HepG2 (cell line): ENCODE results near the gene DMGDH. TPM values are rescaled to one million over a fixed set of nuclear protein-coding genes. Genes with fewer than 3 reads are reported as not detected.

Source experiments
- AGO1 ChIP-seq: fragments of 200-400 bp; formaldehyde crosslinking; IDR thresholded peaks from 2 replicates; pipeline ENCODE4 v1.6.1; 2017; ENCODE audit warnings: mild to moderate bottlenecking, low read depth, low read length, moderate library complexity; ENCODE audit not compliant: poor library complexity, severe bottlenecking
- HIC2 ChIP-seq: sonication (generic); formaldehyde crosslinking; IDR thresholded peaks from 2 replicates; pipeline ENCODE4 v1.9.0; 2022; ENCODE audit warnings: low read depth, missing genetic modification reagents
- ISL2 ChIP-seq: sonication (generic); formaldehyde crosslinking; IDR thresholded peaks from 2 replicates; pipeline ENCODE4 v1.5.0; 2020; ENCODE audit warnings: missing genetic modification reagents
- ISX ChIP-seq: sonication (generic); formaldehyde crosslinking; conservative IDR thresholded peaks from 2 replicates; pipeline ENCODE4 v1.5.0; 2020; ENCODE audit warnings: missing genetic modification reagents
- KLF16 ChIP-seq, 2 experiments: sonication (generic) in 1 of 2; formaldehyde crosslinking in 1 of 2; IDR thresholded peaks; 2 replicates each; pipeline versions ENCODE4 v1.6.1 to v1.8.0; 2016 to 2023; ENCODE audit warnings: missing genetic modification reagents in 2 of 2, missing compliant biosample characterization in 1 of 2
- LBX2 ChIP-seq: sonication (generic); formaldehyde crosslinking; IDR thresholded peaks from 2 replicates; pipeline ENCODE4 v1.5.0; 2020; ENCODE audit warnings: missing genetic modification reagents, mild to moderate bottlenecking, borderline replicate concordance
- NFYB ChIP-seq: sonication (generic); formaldehyde crosslinking; IDR thresholded peaks from 2 replicates; pipeline ENCODE4 v1.4.0; 2020; ENCODE audit warnings: missing genetic modification reagents
- PRDM4 ChIP-seq: sonication (generic); formaldehyde crosslinking; IDR thresholded peaks from 2 replicates; pipeline ENCODE4 v1.9.0; 2021; ENCODE audit warnings: missing genetic modification reagents, borderline replicate concordance
- RFX5 ChIP-seq: IDR thresholded peaks from 2 replicates; pipeline ENCODE4 v1.6.1; 2011; ENCODE audit warnings: low read depth, low read length, improper control_type of control experiment
- SMC3 ChIP-seq: IDR thresholded peaks from 2 replicates; pipeline ENCODE4 v1.6.1; 2011; ENCODE audit warnings: low read length, improper control_type of control experiment
- SNAPC4 ChIP-seq: sonication (generic); formaldehyde crosslinking; IDR thresholded peaks from 2 replicates; pipeline ENCODE4 v1.4.0; 2020; ENCODE audit warnings: mild to moderate bottlenecking, missing genetic modification reagents
- SNAPC5 ChIP-seq: sonication (generic); formaldehyde crosslinking; IDR thresholded peaks from 2 replicates; pipeline ENCODE4 v1.8.1; 2023; ENCODE audit warnings: mild to moderate bottlenecking, missing genetic modification reagents, borderline replicate concordance
- ZBTB10 ChIP-seq: sonication (generic); formaldehyde crosslinking; IDR thresholded peaks from 2 replicates; pipeline ENCODE4 v1.4.0; 2020; ENCODE audit warnings: missing genetic modification reagents, borderline replicate concordance
- ZNF547 ChIP-seq: sonication (generic); formaldehyde crosslinking; IDR thresholded peaks from 2 replicates; pipeline ENCODE4 v1.5.1; 2020; ENCODE audit warnings: mild to moderate bottlenecking, missing genetic modification reagents
- ZNF614 ChIP-seq: IDR thresholded peaks from 2 replicates; pipeline ENCODE4 v1.6.1; 2018; ENCODE audit warnings: missing biosample characterization, missing genetic modification reagents, inconsistent platforms, borderline replicate concordance
- polyA plus RNA-seq, 8 experiments: library from polyadenylated mRNA; depleted of rRNA in 3 of 8; stranded (reverse) in 7 of 8; unstranded in 1 of 8; fragments of >200 nt; fragmentation: Illumina TruSeq in 4 of 8; extraction: Trizol in 4 of 8; gene quantifications; 2 replicates each; pipeline versions ENCODE4 v1.2.1 to v1.2.3, GENCODE V29; 2011 to 2016; ENCODE audit warnings: low read depth in 4 of 8, missing spikeins in 1 of 8, mixed read lengths in 1 of 8; ENCODE audit not compliant: insufficient read depth in 1 of 8
- total RNA-seq, 5 experiments: library from RNA; depleted of rRNA; stranded (reverse); fragments of >200 nt; fragmentation: Illumina TruSeq; extraction: Trizol; gene quantifications; 2 replicates each; pipeline ENCODE4 v1.2.3, GENCODE V29; 2016; ENCODE audit warnings: low read depth in 1 of 5

Gene DMGDH
- total and polyA plus RNA-seq, 2 of the 13 experiments (the other 11 are each of a cell fraction or from before 2014, with no cell fraction given), result 3.6 to 7.9 TPM

GRCh38 chr5:78985725-78986223, 83.7 kb downstream of the DMGDH start (continued):
- 0 out of 2 replicates have a peak, but pooled peaks have one; percentile 36 for TF ChIP-seq SNAPC4 (CRISPR knock-in tag)
- peak; percentile 98 for TF ChIP-seq ISL2 (CRISPR knock-in tag)
- TF ChIP-seq ISX (CRISPR knock-in tag), result 0 out of 2 replicates have a peak, but pooled peaks have one; percentile 63
- no peak for TF ChIP-seq LBX2 (CRISPR knock-in tag)
- no peak for TF ChIP-seq RFX5
- peak; percentile 60; the same call in 1 of the 2 replicates for TF ChIP-seq ZBTB10 (CRISPR knock-in tag)
- no peak for TF ChIP-seq NFYB
- TF ChIP-seq HIC2, result no peak; the same call in 1 of the 2 replicates
- no peak for TF ChIP-seq SNAPC5 (CRISPR knock-in tag)
- TF ChIP-seq AGO1, result no peak
- TF ChIP-seq KLF16 (CRISPR knock-in tag; IDR thresholded peaks at IDR 0.05), result peak in 1 of 2 experiments; percentile 96; a peak in 2 of 4 replicates
- TF ChIP-seq ZNF547 (CRISPR knock-in tag), result no peak; the same call in 1 of the 2 replicates
- no peak for TF ChIP-seq SMC3
- TF ChIP-seq PRDM4, result no peak
- no peak; the same call in none of the 2 replicates for TF ChIP-seq ZNF614
